ENCODE measurements around the gene RBMS3. TPM values are rescaled to one million over a fixed set of nuclear protein-coding genes. Genes with fewer than 3 reads are reported as not detected.

Gene RBMS3
- total and polyA plus RNA-seq, 2 experiments from 2014 or later = 3.2 to 7.4 TPM

GRCh38 chr3:29236146-29236840, 44.6 kb upstream of the RBMS3 start (continued):
- TF ChIP-seq ZNF331 (CRISPR knock-in tag; IDR thresholded peaks at IDR 0.05; ENCODE audit: low read depth) (no peak), POLR2AphosphoS5 (IDR thresholded peaks at IDR 0.05; ENCODE audit: low read depth) (no peak), ETS1 (IDR thresholded peaks at IDR 0.05) (no peak)

- Histone ChIP-seq H3F3A (replicated peaks; ENCODE audit: low read depth) (no peaks in the 10 kb centered on the region), H3K36me3 (ENCODE audit: insufficient read depth) (no peaks in the 10 kb centered on the region), H2AFZ (no peak overlapping the region), H3K9me2 (ENCODE audit: insufficient read depth) (peaks cover 4% of the 10 kb centered on the region; the same call in 1 of the 2 replicates), H4K20me1 (replicated peaks; ENCODE audit: insufficient read depth) (no peaks in the 10 kb centered on the region), H3K4me2 (no peak overlapping the region), H3K27me3 (ENCODE audit: insufficient read depth) (no peaks in the 10 kb centered on the region), H3K27ac (ENCODE audit: low read depth) (no peak overlapping the region), H3K79me2 (replicated peaks; ENCODE audit: insufficient read depth) (no peaks in the 10 kb centered on the region), H3K4me1 (ENCODE audit: insufficient read depth) (peaks cover 19% of the 10 kb centered on the region), H3K4me3 (no peak overlapping the region)
- peaks cover 8% of the 10 kb centered on the region; the same call in 1 of the 3 replicates for H3K36me3 Mint-ChIP-seq (ENCODE audit: low read depth)
- H3K4me1 Mint-ChIP-seq = peaks cover 32% of the 10 kb centered on the region
- H3K27ac Mint-ChIP-seq = no peak overlapping the region
- H3K9me3 Mint-ChIP-seq = peaks cover 6% of the 10 kb centered on the region
- DNase-seq (ENCODE audit: low spot score) (no peak), ATAC-seq (no peak)
- H3K27me3 Mint-ChIP-seq (ENCODE audit: insufficient read depth, low read depth, poor library complexity) = peaks cover 2% of the 10 kb centered on the region
- H3K4me3 Mint-ChIP-seq = no peak overlapping the region
- TF ChIP-seq EZH2phosphoT487 (IDR thresholded peaks at IDR 0.05; ENCODE audit: unreplicated experiment) (no peak), ZNF331 (CRISPR knock-in tag; IDR thresholded peaks at IDR 0.05; ENCODE audit: low read depth) (no peak), STAT1 (IDR thresholded peaks at IDR 0.05; ENCODE audit: unreplicated experiment) (no peak), POLR2AphosphoS5 (IDR thresholded peaks at IDR 0.05; ENCODE audit: low read depth) (no peak), ETS1 (IDR thresholded peaks at IDR 0.05) (no peak), ZNF114 (CRISPR knock-in tag; IDR thresholded peaks at IDR 0.05) (no peak), CREB1 (CRISPR knock-in tag; IDR thresholded peaks at IDR 0.05; ENCODE audit: low read depth) (no peak), NANOG (IDR thresholded peaks at IDR 0.05; ENCODE audit: borderline replicate concordance) (no peak), EZH2 (IDR thresholded peaks at IDR 0.05; ENCODE audit: low read depth, unreplicated experiment) (no peak), ZNF462 (CRISPR knock-in tag; IDR thresholded peaks at IDR 0.05) (no peak), REST (IDR thresholded peaks at IDR 0.05; ENCODE audit: unreplicated experiment) (no peak)
Measured at GRCh38 chr3:29239376-29239775, 41.5 kb upstream of the RBMS3 start.
